ENCODE results near the gene CTDSPL.

- no peak for TF ChIP-seq EZH2 (IDR thresholded peaks at IDR 0.05)
- no peak for TF ChIP-seq POLR2AphosphoS5 (IDR thresholded peaks at IDR 0.05; ENCODE audit: borderline replicate concordance, low read depth, low read length)
Measured at GRCh38 chr3:37963635-37964034, 102.0 kb downstream of the CTDSPL start.
